H1 (cell line): ENCODE data around the gene POLR1C. TPM values are rescaled to one million over a fixed set of nuclear protein-coding genes. Genes with fewer than 3 reads are reported as not detected.

Source experiments
- CTCF ChIA-PET: fragments of 300-600 bp; sonication (Branson Sonifier 250); formaldehyde crosslinking; loops from one replicate; lab custom pipeline; 2021; ENCODE audit not compliant: partially characterized antibody; lab: Charles Lee
- POLR2A ChIA-PET: fragments of 300-600 bp; sonication (Branson Sonifier 250); formaldehyde crosslinking; loops from one replicate; lab custom pipeline; 2021; ENCODE audit warnings: inconsistent platforms; ENCODE audit not compliant: partially characterized antibody; lab: Charles Lee
- DNase-seq, 2 experiments: peaks; one replicate each; pipeline versions ENCODE4 v3.0.0 to v3.0.0-alpha.2; 2010 to 2022; ENCODE audit warnings: low spot score in 2 of 2, low read depth in 1 of 2, mixed read lengths in 1 of 2
- FAIRE-seq: peaks from 2 replicates; lab custom pipeline; 2011; peaks lifted over from hg19 to GRCh38; lab: Jason Lieb, UNC
- H2AFZ ChIP-seq: 2 replicates; pipeline ENCODE4 v1.8.1; 2012; ENCODE audit warnings: low read length, inconsistent platforms
- H2AK5ac ChIP-seq: 2 replicates; pipeline ENCODE4 v1.6.1; 2013; ENCODE audit warnings: low read depth, low read length
- H2BK120ac ChIP-seq: replicated peaks from 2 replicates; pipeline ENCODE3; 2013; ENCODE audit warnings: low read depth, low read length, inconsistent platforms
- H2BK12ac ChIP-seq: 2 replicates; pipeline ENCODE4 v1.6.1; 2013; ENCODE audit warnings: low read depth, low read length
- H2BK15ac ChIP-seq: 2 replicates; pipeline ENCODE4 v1.6.1; 2013; ENCODE audit warnings: low read length
- H2BK20ac ChIP-seq: 2 replicates; pipeline ENCODE4 v1.6.1; 2013; ENCODE audit warnings: low read length
- H2BK5ac ChIP-seq: 2 replicates; pipeline ENCODE4 v1.6.1; 2013; ENCODE audit warnings: low read depth, low read length
- H3K14ac ChIP-seq: 2 replicates; pipeline ENCODE4 v1.6.1; 2013; ENCODE audit warnings: inconsistent platforms; ENCODE audit not compliant: insufficient read length
- H3K18ac ChIP-seq: 2 replicates; pipeline ENCODE4 v1.6.1; 2013; ENCODE audit warnings: low read length; ENCODE audit errors: extremely low read depth
- H3K23ac ChIP-seq: 2 replicates; pipeline ENCODE4 v1.6.1; 2013; ENCODE audit warnings: inconsistent platforms; ENCODE audit not compliant: insufficient read length
- H3K23me2 ChIP-seq: 2 replicates; pipeline ENCODE4 v1.6.1; 2013; ENCODE audit warnings: low read depth, low read length
- H3K27ac ChIP-seq: 2 replicates; pipeline ENCODE4 v1.6.1; 2011; ENCODE audit warnings: low read depth, low read length, inconsistent platforms
- H3K27me3 ChIP-seq, 4 experiments: replicated peaks in 1 of 4; 1 replicate in 1 of 4; 2 replicates in 3 of 4; pipeline versions ENCODE4 v1.6.1 to v1.8.1; 2011 to 2013; ENCODE audit warnings: low read length in 3 of 4, mild to moderate bottlenecking in 3 of 4, inconsistent platforms in 2 of 4, mixed read lengths in 2 of 4, moderate library complexity in 1 of 4; ENCODE audit not compliant: control insufficient read depth in 3 of 4, insufficient read depth in 3 of 4; ENCODE audit errors: extremely low read depth in 1 of 4
- H3K36me3 ChIP-seq, 4 experiments: 2 replicates each; pipeline versions ENCODE4 v1.6.1 to v1.8.1; 2011 to 2013; ENCODE audit warnings: mild to moderate bottlenecking in 4 of 4, low read length in 3 of 4, moderate library complexity in 2 of 4, control low read depth in 1 of 4, inconsistent platforms in 1 of 4; ENCODE audit not compliant: insufficient read depth in 4 of 4, control insufficient read depth in 2 of 4
- H3K4ac ChIP-seq: replicated peaks from 2 replicates; pipeline ENCODE3; 2013; ENCODE audit warnings: low read length, low read depth, mixed read lengths, inconsistent platforms; ENCODE audit not compliant: insufficient read length
- H3K4me1 ChIP-seq, 4 experiments: replicated peaks in 1 of 4; 1 replicate in 1 of 4; 2 replicates in 3 of 4; pipeline versions ENCODE4 v1.6.1 to v1.8.1; 2011 to 2013; ENCODE audit warnings: low read length in 3 of 4, inconsistent platforms in 2 of 4, mixed read lengths in 1 of 4; ENCODE audit not compliant: insufficient read depth in 4 of 4, control insufficient read depth in 3 of 4
- H3K4me2 ChIP-seq, 2 experiments: 2 replicates each; pipeline versions ENCODE4 v1.6.1 to v1.8.1; 2011 to 2013; ENCODE audit warnings: low read depth in 2 of 2, low read length in 2 of 2, control low read depth in 1 of 2, inconsistent platforms in 1 of 2, mild to moderate bottlenecking in 1 of 2; ENCODE audit not compliant: insufficient read depth in 1 of 2
- H3K4me3 ChIP-seq, 4 experiments: fragments of 200-600, 300-600 bp in 1 of 4; sonication (generic), shearing (Covaris generic), sonication (Bioruptor Twin) in 1 of 4; 2 replicates each; pipeline versions ENCODE4 v1.5.1 to v1.8.1; 2011 to 2016; ENCODE audit warnings: low read length in 4 of 4, low read depth in 3 of 4, control low read depth in 2 of 4, inconsistent platforms in 2 of 4, mild to moderate bottlenecking in 2 of 4, mixed read lengths in 1 of 4, moderate library complexity in 1 of 4; ENCODE audit not compliant: insufficient read depth in 2 of 4; ENCODE audit errors: extremely low read depth in 1 of 4
- H3K56ac ChIP-seq: replicated peaks from 2 replicates; pipeline ENCODE3; 2013; ENCODE audit warnings: low read depth, mild to moderate bottlenecking, mixed read lengths, low read length, inconsistent platforms; ENCODE audit not compliant: insufficient read length
- H3K79me1 ChIP-seq: 2 replicates; pipeline ENCODE4 v1.6.1; 2013; ENCODE audit warnings: low read depth, low read length, control low read depth
- H3K79me2 ChIP-seq, 2 experiments: 2 replicates each; pipeline versions ENCODE4 v1.6.1 to v1.8.1; 2012 to 2013; ENCODE audit warnings: low read length in 2 of 2, mild to moderate bottlenecking in 2 of 2, inconsistent platforms in 1 of 2; ENCODE audit not compliant: insufficient read depth in 2 of 2, control insufficient read depth in 1 of 2
- H3K9ac ChIP-seq, 4 experiments: replicated peaks in 1 of 4; 1 replicate in 1 of 4; 2 replicates in 3 of 4; pipeline versions ENCODE4 v1.6.1 to v1.8.1; 2011 to 2013; ENCODE audit warnings: low read depth in 3 of 4, low read length in 3 of 4, control low read depth in 2 of 4, mild to moderate bottlenecking in 2 of 4, moderate library complexity in 2 of 4, inconsistent platforms in 1 of 4; ENCODE audit errors: extremely low read depth in 1 of 4
- H3K9me3 ChIP-seq, 2 experiments: 2 replicates each; pipeline versions ENCODE4 v1.6.1 to v1.8.1; 2012 to 2013; ENCODE audit warnings: mild to moderate bottlenecking in 2 of 2, moderate library complexity in 2 of 2, control low read depth in 1 of 2, inconsistent platforms in 1 of 2, low read depth in 1 of 2, low read length in 1 of 2, mixed read lengths in 1 of 2; ENCODE audit not compliant: insufficient read depth in 2 of 2
- H4K20me1 ChIP-seq, 2 experiments: replicated peaks in 1 of 2; 2 replicates each; pipeline versions ENCODE3 to v1.8.1; 2011 to 2013; ENCODE audit warnings: inconsistent platforms in 2 of 2, low read length in 2 of 2, mild to moderate bottlenecking in 1 of 2; ENCODE audit not compliant: insufficient read depth in 2 of 2, control insufficient read depth in 1 of 2
- H4K5ac ChIP-seq: 2 replicates; pipeline ENCODE4 v1.6.1; 2013; ENCODE audit warnings: low read length, low read depth, mixed read lengths, inconsistent platforms; ENCODE audit not compliant: insufficient read length
- H4K8ac ChIP-seq: 2 replicates; pipeline ENCODE4 v1.8.0; 2013; ENCODE audit warnings: mild to moderate bottlenecking, moderate library complexity, low read length, inconsistent platforms; ENCODE audit not compliant: insufficient read depth; ENCODE audit errors: extremely low read depth
- H4K91ac ChIP-seq: replicated peaks from 2 replicates; pipeline ENCODE3; 2013; ENCODE audit warnings: low read length, mixed read lengths, inconsistent platforms; ENCODE audit not compliant: insufficient read length
- ASH2L ChIP-seq: fragments of 200-600, 300-600 bp; sonication (generic); IDR thresholded peaks from one replicate; pipeline ENCODE4 v1.7.1; 2017; ENCODE audit warnings: low read length
- BACH1 ChIP-seq: IDR thresholded peaks from 2 replicates; pipeline ENCODE4 v1.6.1; 2012; ENCODE audit warnings: low read length, improper control_type of control experiment
- BCL11A ChIP-seq, 2 experiments: IDR thresholded peaks; one replicate each; pipeline ENCODE4 v1.6.1; 2011; ENCODE audit warnings: low read depth in 2 of 2, low read length in 2 of 2, mild to moderate bottlenecking in 2 of 2
- BRCA1 ChIP-seq: IDR thresholded peaks from 2 replicates; pipeline ENCODE4 v1.6.1; 2012; ENCODE audit warnings: low read depth, low read length, improper control_type of control experiment
- HDAC2 ChIP-seq, 2 experiments: fragments of 300-600 bp in 1 of 2; sonication (generic) in 1 of 2; IDR thresholded peaks; 2 replicates each; pipeline ENCODE4 v1.6.1; 2011 to 2012; ENCODE audit warnings: low read depth in 2 of 2, low read length in 2 of 2, mild to moderate bottlenecking in 2 of 2, moderate library complexity in 2 of 2, borderline replicate concordance in 1 of 2, inconsistent platforms in 1 of 2
- JUN ChIP-seq: IDR thresholded peaks from 2 replicates; pipeline ENCODE4 v1.6.1; 2011; ENCODE audit warnings: low read depth, mild to moderate bottlenecking, improper control_type of control experiment, low read length
- POLR2AphosphoS5 ChIP-seq: IDR thresholded peaks from 2 replicates; pipeline ENCODE4 v1.6.1; 2011; ENCODE audit warnings: low read depth, low read length
- RBBP5 ChIP-seq: IDR thresholded peaks from 2 replicates; pipeline ENCODE4 v1.7.1; 2012; ENCODE audit warnings: low read depth, mild to moderate bottlenecking, inconsistent platforms, low read length, moderate library complexity, borderline replicate concordance
- SAP30 ChIP-seq: fragments of 300-600 bp; sonication (generic); IDR thresholded peaks from 2 replicates; pipeline ENCODE4 v1.7.1; 2012; ENCODE audit warnings: low read length, moderate library complexity, mild to moderate bottlenecking, inconsistent platforms; ENCODE audit not compliant: insufficient read depth, insufficient replicate concordance
- SIRT6 ChIP-seq: IDR thresholded peaks from one replicate; pipeline ENCODE4 v1.7.1; 2012; ENCODE audit warnings: low read length, inconsistent platforms
- YY1 ChIP-seq: IDR thresholded peaks from 2 replicates; pipeline ENCODE4 v1.6.1; 2011; ENCODE audit warnings: low read depth, mild to moderate bottlenecking, low read length
- WGBS, 2 experiments: shearing (Covaris generic) in 1 of 2; methylation state at CpG; one replicate each; pipeline versions ENCODE4 v1.1.6 to v1.1.7; 2013 to 2015; ENCODE audit warnings: low lambda C conversion rate in 2 of 2, mixed read lengths in 2 of 2, inconsistent platforms in 1 of 2, low coverage in 1 of 2, missing lambda C conversion rate in 1 of 2; ENCODE audit not compliant: insufficient replicate concordance in 2 of 2, insufficient coverage in 1 of 2, insufficient read length in 1 of 2; ENCODE audit errors: extremely low coverage in 1 of 2, missing lambda C conversion rate in 1 of 2; 5-methylcytosine and 5-hydroxymethylcytosine counted together
- polyA plus RNA-seq, 7 experiments: library from polyadenylated mRNA; depleted of rRNA in 3 of 7; stranded (reverse) in 5 of 7; unstranded in 2 of 7; fragments of >200 nt in 5 of 7; fragments of 200-250 nt in 2 of 7; gene quantifications; 1 replicate in 5 of 7; 2 replicates in 1 of 7; 4 replicates in 1 of 7; pipeline versions ENCODE4 v1.2.1 to v1.2.3, GENCODE V29; 2011 to 2013; ENCODE audit warnings: missing spikeins in 2 of 7, mixed read lengths in 2 of 7
- total RNA-seq: library from RNA; stranded (reverse); fragmentation: NEBNext Ultra II Directional; extraction: Animal tissue kit (Norgen Biotek cat#: 25700); gene quantifications from 2 replicates; pipeline ENCODE4 v1.2.1, GENCODE V29; 2021
- TF ChIP-seq, protein P1 (sequence below): IDR thresholded peaks from 2 replicates; pipeline ENCODE4 v1.6.1; 2012; ENCODE audit warnings: inconsistent platforms

POLR1C gene
- total and polyA plus RNA-seq, 2 of the 8 experiments (the other 6 are each of a cell fraction or from before 2014, with no cell fraction given), result 42.9 to 49.6 TPM

- Histone ChIP-seq H2BK12ac (no peak overlapping the region), H3K23me2 (no peaks in the 10 kb centered on the region), H2BK5ac (no peak overlapping the region), H2BK20ac (no peak overlapping the region), H3K27me3 (no peaks in the 10 kb centered on the region), H4K5ac (no peak overlapping the region), H3K14ac (no peak overlapping the region), H3K4ac (no peak overlapping the region), H3K18ac (no peak overlapping the region), H3K79me1 (no peaks in the 10 kb centered on the region), H2AK5ac (no peak overlapping the region), H3K23ac (no peak overlapping the region), H3K36me3 (no peaks in the 10 kb centered on the region), H3K9ac (no peak overlapping the region), H3K27ac (no peak overlapping the region), H3K79me2 (no peaks in the 10 kb centered on the region), H2BK120ac (no peak overlapping the region), H3K4me2 (no peak overlapping the region), H2AFZ (no peak overlapping the region), H3K4me3 (no peak overlapping the region), H4K91ac (no peak overlapping the region), H4K20me1 (no peaks in the 10 kb centered on the region), H3K56ac (no peak overlapping the region), H4K8ac (no peak overlapping the region), H3K4me1 (peaks cover 0 to 8% (median 5%) of the 10 kb centered on the region in 4 experiments; a peak in 4 of 7 replicates), H2BK15ac (no peak overlapping the region), H3K9me3 (no peaks in the 10 kb centered on the region)
- ChIA-PET CTCF (interaction anchor here (0.6 to 32.9 kb wide), 5 partner anchors 10 to 79 kb away, joined by 3 to 536 read pairs (median 4); partner anchors contain the start of gene LRRC73), POLR2A (interaction anchor here (0.6 to 1.5 kb wide), 3 partner anchors 9 to 184 kb away, joined by 4 to 5 read pairs (median 4); partner anchors contain the start of gene TJAP1)
- DNase-seq (no peak), FAIRE-seq (no peak)
- TF ChIP-seq BACH1 (no peak), SAP30 (no peak), BRCA1 (no peak), ASH2L (no peak), RBBP5 (no peak), BCL11A (IDR thresholded peaks at IDR 0.05; ENCODE audit: low read depth in 2 of 2, low read length in 2 of 2) (no peak), YY1 (no peak), POLR2AphosphoS5 (no peak), JUN (no peak), SIRT6 (no peak), HDAC2 (IDR thresholded peaks at IDR 0.05; ENCODE audit: borderline replicate concordance in 1 of 2, low read depth in 2 of 2, low read length in 2 of 2) (no peak)
- TF ChIP-seq, protein P1, sequence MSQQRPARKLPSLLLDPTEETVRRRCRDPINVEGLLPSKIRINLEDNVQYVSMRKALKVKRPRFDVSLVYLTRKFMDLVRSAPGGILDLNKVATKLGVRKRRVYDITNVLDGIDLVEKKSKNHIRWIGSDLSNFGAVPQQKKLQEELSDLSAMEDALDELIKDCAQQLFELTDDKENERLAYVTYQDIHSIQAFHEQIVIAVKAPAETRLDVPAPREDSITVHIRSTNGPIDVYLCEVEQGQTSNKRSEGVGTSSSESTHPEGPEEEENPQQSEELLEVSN, result no peak
- 88% methylated on average over 4 of the region's 4 CpGs; no CpG with 5 or more reads in 1 of the 2 experiments for WGBS, 2 experiments
Measured at GRCh38 chr6:43467752-43468151, 49.1 kb upstream of the POLR1C start.
